ENCODE measurements around the gene ZNF3.

Gene ZNF3

DNA sequence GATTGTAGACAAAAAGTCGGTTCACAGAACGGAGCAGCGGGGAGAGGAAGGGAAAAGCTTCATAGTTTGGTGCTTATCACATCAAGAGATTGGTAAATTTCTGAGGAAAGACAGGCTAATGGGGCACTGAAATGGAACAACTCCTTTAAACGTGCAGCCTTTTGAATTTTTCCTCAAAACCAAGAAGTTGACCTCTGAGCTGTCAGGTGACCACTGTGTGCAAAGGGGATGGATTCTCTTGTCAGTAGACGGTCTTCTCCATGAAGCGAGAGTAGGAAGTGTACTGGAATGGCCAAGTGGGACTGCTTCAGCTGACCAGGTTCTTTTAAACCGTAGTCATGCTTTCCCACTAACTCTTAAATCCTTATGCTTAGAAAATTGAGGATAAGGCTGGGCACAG is 43.2 kb downstream of the ZNF3 start:
- no peak overlapping the region for H3K4me3 ChIP-seq (ENCODE audit: low read length)
- no peak for DNase-seq (ENCODE audit: low read depth)
- TF ChIP-seq, protein P1, sequence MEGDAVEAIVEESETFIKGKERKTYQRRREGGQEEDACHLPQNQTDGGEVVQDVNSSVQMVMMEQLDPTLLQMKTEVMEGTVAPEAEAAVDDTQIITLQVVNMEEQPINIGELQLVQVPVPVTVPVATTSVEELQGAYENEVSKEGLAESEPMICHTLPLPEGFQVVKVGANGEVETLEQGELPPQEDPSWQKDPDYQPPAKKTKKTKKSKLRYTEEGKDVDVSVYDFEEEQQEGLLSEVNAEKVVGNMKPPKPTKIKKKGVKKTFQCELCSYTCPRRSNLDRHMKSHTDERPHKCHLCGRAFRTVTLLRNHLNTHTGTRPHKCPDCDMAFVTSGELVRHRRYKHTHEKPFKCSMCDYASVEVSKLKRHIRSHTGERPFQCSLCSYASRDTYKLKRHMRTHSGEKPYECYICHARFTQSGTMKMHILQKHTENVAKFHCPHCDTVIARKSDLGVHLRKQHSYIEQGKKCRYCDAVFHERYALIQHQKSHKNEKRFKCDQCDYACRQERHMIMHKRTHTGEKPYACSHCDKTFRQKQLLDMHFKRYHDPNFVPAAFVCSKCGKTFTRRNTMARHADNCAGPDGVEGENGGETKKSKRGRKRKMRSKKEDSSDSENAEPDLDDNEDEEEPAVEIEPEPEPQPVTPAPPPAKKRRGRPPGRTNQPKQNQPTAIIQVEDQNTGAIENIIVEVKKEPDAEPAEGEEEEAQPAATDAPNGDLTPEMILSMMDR (IDR thresholded peaks at IDR 0.05; ENCODE audit: insufficient read depth, low read depth, low read length, missing control alignments): no peak

DNA sequence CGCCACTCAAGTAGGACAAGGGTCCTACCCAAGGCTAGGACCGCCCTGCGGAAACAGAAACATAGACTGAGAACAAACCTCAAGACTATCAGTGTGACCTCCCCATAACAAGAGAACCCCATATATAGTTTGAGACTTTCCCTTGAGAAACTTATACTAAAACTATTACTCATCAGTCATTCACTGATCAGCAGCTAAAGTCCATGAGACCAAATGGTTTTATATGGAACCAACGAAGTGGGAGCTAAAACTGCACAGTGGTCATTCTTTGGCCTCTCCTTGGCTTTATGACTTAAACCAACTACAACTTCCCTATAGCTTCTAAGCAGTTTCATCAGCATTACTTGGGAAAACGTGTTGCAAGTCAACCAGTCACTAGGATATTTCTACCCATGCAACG is 45.6 kb downstream of the ZNF3 start:
- no peak overlapping the region for H3K4me3 ChIP-seq (ENCODE audit: low read length)
- TF ChIP-seq, protein P1 (IDR thresholded peaks at IDR 0.05; ENCODE audit: insufficient read depth, low read depth, low read length, missing control alignments): no peak
- no peak for DNase-seq (ENCODE audit: low read depth)

DNA sequence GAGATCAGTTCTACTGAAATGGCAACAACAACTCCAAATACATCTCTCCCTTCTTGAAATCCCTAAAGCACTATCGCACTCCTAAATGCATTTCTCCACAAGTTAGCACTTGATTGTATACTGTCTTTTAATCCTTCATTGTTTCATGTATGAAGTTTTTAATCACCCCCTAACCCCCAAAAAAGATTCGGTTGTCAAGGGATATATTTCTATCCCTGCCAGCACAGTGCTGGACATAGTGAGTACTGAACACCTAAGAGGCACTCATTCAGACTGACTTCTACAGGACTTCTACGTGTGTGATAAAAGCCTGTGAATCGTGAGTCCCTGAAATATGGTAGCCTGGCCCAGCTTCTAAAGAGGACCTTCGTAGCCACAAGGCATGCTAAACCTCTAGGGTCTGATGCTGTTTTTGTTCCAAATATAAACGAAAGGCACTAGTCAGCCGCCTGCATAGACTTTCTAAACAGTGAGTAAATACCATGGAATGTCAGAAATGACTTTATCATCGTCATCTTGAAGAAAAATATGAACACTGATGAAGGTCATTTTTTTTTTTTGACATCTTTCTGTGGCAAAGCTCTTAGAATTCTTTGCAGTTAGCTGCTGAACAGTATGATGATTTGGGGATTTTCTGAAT is 46.5 kb downstream of the ZNF3 start:
- TF ChIP-seq, protein P1 (IDR thresholded peaks at IDR 0.05; ENCODE audit: insufficient read depth, low read depth, low read length, missing control alignments): no peak
- H3K4me3 ChIP-seq (ENCODE audit: low read length): no peak overlapping the region
- peak; percentile 30 for DNase-seq (ENCODE audit: low read depth)

DNA sequence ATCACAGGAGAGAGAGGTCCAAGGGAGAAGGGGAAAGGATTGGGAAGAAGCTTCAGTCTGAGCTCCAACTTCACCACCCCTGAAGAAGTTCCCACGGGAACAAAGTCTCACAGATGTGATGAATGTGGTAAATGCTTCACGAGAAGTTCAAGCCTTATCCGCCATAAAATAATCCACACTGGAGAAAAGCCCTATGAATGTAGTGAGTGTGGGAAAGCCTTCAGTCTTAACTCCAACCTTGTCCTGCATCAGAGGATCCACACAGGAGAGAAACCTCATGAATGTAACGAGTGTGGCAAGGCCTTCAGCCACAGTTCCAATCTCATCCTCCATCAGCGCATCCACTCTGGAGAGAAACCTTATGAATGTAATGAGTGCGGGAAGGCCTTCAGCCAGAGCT is 48.0 kb downstream of the ZNF3 start:
- TF ChIP-seq, protein P1 (IDR thresholded peaks at IDR 0.05; ENCODE audit: insufficient read depth, low read depth, low read length, missing control alignments): no peak
- no peak for DNase-seq (ENCODE audit: low read depth)
- no peak overlapping the region for H3K4me3 ChIP-seq (ENCODE audit: low read length)

DNA sequence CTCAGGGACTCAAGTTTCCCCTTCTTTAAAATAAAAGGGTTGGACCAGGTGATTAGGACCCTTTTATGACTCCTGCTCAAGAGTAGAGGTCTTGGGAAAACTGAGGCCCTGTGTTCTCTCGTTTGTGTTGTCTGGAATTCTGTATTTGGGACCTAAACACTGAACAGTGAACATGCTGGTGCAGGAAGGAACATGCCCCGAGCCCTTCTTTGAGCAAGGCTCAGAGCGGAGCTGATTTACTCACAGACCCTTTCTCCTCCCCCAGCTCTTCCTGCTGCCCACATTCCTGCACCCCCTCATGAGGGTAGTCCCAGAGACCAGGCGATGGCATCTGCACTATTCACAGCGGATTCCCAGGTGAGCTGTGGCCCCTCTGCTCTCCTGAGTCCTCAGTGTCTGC is 51.9 kb downstream of the ZNF3 start:
- TF ChIP-seq, protein P1 (IDR thresholded peaks at IDR 0.05; ENCODE audit: insufficient read depth, low read depth, low read length, missing control alignments): no peak
- H3K4me3 ChIP-seq (ENCODE audit: low read length): no peak overlapping the region
- peak; percentile 84 for DNase-seq (ENCODE audit: low read depth)

DNA sequence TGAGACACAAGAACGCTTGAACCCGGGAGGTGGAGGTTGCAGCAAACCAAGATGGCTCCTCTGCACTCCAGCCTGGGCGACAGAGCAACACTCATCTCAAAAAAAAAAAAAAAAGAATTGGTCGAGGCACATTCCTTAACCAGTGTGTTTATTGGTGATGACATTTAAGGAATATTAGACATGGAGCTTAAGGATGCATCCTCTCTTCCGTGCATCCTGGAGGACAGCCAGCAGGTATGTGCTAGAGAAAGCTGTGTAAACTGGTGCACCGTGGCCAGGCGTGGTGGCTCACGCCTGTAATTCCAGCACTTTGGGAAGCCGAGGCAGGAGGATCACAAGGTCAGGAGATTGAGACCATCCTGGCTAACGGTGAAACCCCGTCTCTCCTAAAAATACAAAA is 54.3 kb downstream of the ZNF3 start:
- TF ChIP-seq, protein P1 (IDR thresholded peaks at IDR 0.05; ENCODE audit: insufficient read depth, low read depth, low read length, missing control alignments): no peak
- no peak overlapping the region for H3K4me3 ChIP-seq (ENCODE audit: low read length)
- DNase-seq (ENCODE audit: low read depth): no peak

DNA sequence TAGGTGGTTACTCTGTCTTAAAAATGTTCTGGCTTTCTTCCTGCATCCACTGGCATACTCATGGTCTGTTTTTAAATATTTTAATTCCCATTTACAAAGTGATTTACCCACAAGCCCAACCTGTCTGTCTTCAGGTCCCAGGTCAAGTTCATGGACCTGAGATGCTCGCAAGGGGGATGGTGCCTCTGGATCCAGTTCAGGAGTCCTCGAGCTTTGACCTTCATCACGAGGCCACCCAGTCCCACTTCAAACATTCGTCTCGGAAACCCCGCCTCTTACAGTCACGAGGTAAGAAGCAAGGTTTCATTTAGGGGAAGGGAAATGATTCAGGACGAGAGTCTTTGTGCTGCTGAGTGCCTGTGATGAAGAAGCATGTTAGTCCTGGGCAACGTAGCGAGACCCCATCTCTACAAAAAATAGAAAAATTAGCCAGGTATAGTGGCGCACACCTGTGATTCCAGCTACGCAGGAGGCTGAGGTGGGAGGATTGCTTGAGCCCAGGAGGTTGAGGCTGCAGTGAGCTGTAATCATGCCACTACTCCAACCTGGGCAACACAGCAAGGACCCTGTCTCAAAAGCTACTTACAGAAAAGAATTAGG is 57.4 kb downstream of the ZNF3 start:
- TF ChIP-seq, protein P1 (IDR thresholded peaks at IDR 0.05; ENCODE audit: insufficient read depth, low read depth, low read length, missing control alignments): no peak
- H3K4me3 ChIP-seq (ENCODE audit: low read length): no peak overlapping the region
- DNase-seq (ENCODE audit: low read depth): no peak
